GM21576 (cell line): ENCODE data around the gene TBCC.

ENCODE experiments used
- ATAC-seq: cut with Tn5 transposase; IDR thresholded peaks from one replicate; pipeline ENCODE4 v1.9.1; 2021; ENCODE audit warnings: mild to moderate bottlenecking, moderate library complexity; ENCODE audit not compliant: unreplicated experiment

The TBCC gene, protein sequence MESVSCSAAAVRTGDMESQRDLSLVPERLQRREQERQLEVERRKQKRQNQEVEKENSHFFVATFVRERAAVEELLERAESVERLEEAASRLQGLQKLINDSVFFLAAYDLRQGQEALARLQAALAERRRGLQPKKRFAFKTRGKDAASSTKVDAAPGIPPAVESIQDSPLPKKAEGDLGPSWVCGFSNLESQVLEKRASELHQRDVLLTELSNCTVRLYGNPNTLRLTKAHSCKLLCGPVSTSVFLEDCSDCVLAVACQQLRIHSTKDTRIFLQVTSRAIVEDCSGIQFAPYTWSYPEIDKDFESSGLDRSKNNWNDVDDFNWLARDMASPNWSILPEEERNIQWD

DNA sequence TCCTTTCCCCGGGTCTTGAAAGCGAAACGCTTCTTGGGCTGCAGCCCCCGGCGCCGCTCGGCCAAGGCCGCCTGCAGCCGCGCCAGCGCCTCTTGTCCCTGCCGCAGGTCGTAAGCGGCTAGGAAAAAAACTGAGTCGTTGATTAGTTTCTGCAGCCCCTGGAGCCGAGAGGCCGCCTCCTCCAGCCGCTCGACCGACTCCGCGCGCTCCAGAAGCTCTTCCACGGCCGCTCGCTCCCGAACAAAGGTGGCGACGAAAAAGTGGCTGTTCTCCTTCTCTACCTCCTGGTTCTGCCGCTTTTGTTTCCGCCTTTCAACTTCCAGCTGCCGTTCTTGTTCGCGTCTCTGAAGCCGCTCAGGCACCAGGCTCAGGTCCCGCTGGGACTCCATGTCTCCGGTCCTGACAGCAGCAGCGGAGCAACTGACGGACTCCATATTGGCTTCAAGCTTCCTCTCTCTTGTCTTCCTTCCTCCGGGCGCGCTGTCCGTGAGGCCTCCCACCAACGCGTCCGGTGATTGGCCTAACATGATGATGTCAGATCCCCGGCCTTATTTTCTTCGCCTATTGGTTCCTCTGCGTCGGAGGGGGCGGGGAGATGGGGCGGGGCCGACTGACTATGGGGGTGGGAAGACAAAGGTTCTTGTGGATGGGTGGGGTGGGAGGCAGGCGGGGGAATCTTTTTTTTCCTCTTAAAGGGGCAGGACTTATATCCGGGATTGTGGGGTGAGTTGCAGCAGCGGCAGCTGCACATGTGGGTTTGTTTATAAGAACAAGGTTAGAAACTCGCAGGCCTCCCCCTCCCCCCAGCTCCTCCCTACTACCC is at the start of gene TBCC:
Gene TBCC, minus strand, starts transcription at position 464 of the 823 bp plus-strand sequence. Its CDS starts 30 bp downstream, at position 434.
- peak; percentile 77 for ATAC-seq

DNA sequence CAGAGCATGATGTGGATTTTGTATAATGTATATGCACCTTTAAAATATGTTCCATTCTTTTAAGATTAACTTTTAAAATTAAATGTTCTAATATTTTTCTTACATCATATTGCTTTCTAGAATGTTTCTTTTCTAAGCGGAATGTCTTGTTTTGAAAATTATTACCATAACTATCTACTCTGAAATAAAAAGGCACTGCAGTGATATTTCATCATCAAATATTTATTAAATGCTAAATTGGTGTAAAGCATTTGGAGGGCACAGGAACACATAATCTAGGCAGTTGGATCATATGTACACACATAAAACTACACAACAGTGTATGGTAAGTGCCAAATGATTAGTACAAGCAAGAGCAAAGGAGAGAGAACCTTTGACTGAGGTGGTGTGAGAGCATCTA is 49.7 kb upstream of the TBCC start:
- no peak for ATAC-seq

DNA sequence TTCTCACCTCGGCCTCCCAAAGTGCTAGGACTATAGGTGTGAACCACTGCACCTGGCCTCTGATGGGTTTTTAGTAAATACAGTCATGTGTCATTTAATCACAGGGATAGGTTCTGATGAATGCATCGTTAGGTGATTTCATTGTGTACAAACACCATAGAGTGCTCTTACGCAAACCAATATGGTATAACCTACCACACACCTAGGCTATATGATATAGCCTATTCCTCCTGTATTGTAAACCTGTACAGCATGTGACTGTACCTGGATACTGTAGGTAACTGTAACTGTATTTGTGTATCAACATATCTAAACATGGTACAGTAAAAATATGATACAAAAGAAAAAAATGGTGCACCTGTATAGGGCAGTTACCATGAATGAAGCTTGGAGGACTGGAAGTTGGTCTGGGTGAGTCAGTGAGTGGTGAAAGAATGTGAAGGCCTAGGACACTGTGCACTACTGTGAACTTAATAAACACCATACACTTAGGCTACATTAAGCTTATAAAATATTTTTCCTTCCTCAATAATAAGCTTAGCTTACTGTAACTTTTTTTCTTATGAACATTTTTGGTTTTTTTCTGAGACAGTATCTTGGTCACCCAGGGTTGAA is 45.9 kb upstream of the TBCC start:
- ATAC-seq = no peak

DNA sequence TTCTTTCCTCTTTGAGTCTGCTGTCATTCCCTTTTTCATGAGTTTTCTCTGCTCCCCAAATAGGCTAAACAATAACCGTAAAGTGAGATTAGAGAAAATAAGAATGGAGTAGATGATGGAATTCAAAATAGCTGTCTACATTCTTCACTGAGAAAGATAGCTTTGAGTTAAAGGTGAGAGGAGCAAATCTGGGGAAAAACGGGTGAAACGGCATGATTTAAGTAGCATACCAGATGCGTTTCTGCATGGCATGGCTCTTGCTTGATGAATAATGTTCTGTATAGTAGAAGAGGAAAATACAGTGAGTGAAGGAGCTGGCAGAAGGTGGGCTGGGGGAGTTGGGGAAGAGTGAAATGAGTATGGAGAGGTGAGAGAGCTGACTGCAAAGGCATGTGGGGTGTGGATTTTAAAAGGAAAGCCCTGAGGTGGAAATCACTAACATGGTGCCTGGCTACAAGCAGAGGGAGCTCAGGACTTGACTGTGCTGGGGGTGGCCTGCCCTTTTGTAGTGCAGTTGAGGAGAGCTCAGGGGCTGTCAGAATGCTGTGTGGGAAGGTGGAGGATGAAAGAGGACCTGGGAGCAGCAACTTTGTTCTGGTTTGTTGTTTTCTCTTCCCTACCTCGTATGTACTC is 44.8 kb upstream of the TBCC start:
- ATAC-seq = no peak

DNA sequence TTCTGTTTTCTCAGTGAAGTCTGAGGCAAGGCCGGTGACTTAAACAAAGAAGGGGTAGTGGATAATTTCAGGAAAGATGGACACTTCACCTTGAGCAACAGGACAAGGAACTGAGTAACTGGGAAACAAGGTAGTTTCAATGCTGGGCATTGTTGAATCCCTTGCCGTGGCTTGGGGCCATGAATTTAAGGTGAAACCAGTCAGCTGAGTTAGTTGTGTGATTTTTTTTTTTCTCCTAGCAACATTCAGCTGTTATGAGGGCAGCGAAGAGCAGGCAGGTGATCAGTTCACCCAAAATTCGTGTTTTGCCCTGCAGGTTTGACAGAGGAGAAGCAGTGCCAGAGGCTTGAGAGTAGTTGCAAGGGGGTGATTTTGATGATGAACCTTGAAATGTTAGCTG is 42.8 kb upstream of the TBCC start:
- ATAC-seq = no peak

DNA sequence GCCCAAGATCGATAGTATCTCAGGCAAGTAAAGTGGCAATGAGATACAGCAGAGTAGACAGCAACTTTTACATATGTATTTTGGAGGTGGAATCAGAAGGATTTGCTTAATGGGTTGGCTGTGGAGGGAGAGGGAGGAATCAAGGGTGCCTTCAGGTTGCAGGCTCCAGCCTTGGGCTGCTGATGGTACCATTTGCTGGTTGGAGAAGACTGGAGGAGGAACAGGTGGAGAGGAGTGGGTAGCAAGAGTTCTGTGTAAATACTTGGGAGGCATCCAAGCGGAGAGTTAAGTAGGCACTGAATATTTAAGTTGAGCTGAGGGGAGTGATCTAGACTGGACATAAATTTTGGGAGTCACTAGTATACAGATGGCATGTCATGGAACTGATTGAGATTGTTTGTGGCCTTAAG is 41.2 kb upstream of the TBCC start:
- no peak for ATAC-seq

DNA sequence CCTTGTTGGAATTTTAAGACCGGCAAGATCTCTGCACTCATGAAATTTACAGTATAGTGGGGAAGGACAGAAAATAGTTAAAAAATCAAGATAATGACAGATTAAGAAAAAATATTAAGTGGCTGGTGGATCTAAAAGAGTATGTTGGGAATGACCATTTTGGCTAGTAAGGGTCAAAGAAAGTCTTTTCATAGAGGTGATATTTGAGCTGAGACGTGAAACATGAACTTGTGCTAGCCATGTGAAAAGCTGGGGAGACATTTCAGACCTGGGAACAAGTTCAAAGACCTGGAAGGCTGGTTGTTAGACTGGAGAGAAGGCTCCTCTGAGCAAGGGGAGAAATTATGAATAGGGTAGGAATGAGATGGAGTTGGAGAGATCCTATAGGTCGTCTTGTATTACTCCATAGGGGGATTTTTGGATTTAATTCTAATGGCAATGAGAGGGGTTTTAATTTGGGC is 40.7 kb upstream of the TBCC start:
- no peak for ATAC-seq

DNA sequence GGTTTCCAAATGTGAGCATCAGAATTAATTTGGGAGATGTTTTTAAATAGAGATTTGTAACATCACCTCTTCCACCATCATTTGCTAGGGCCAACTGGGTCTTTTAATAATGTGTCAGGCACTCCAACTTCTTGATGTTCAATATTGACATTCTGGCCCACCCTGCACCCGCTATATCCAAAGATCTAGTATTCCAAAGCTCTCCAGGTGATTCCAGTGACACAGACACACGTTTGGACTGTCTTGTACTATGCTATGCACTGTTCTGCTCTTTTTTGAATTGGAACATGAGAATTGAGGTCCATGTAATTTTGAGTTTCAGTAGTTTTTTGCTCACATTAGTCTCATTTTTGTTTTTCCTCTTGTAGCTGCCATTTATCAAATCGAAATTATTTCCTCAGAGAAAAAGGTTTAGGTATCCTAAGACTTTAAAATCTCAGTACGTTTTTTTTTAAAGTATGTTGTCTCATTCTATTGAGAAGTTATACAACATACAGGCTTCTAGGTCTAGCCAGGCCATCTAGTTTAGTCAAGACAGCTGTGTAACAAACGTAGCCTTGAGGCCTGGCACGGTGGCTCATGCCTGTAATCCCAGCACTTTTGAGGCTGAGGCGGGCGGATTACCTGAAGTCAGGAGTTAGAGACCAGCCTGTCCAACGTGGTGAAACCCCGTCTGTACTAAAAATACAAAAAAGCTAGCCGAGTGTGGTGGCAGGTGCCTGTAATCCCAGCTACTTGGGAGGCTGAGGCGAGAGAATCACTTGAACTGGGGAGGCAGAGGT is 39.0 kb upstream of the TBCC start:
- no peak for ATAC-seq

DNA sequence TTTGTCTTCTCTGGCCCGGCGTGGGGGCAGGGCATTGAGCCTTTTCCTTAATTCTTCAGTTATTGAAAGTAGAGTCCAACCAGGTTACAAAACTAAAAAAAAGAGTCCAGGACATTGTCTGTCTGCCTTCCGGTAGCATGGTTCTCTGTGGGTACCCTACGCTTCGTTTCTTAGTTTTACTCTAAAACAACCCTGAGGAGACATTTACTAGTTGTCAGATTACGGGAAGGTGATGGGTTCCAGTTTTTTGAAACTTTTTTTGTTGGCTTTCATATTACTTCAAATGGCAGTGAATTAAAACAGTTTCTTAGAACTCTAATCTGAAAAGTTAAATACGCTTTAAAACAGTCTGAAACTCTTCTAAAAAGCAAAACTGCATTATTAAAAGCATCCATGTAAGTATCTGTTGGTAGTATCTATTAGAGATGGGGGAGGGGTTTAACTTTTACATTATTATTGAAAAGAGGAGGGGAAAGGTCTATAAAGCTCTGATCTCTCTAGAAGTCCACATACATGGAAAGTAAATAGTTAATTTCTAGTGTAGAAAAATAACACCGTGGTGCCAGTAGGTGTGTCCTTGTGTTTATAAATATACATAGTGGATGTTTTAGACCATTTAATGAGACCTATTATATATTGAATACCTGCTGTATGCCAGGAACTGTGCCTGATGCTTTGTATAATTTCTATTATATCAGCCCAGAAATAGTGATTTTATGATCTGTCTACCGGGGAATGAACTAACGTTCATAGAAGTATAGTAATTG is 38.2 kb upstream of the TBCC start:
- no peak for ATAC-seq

DNA sequence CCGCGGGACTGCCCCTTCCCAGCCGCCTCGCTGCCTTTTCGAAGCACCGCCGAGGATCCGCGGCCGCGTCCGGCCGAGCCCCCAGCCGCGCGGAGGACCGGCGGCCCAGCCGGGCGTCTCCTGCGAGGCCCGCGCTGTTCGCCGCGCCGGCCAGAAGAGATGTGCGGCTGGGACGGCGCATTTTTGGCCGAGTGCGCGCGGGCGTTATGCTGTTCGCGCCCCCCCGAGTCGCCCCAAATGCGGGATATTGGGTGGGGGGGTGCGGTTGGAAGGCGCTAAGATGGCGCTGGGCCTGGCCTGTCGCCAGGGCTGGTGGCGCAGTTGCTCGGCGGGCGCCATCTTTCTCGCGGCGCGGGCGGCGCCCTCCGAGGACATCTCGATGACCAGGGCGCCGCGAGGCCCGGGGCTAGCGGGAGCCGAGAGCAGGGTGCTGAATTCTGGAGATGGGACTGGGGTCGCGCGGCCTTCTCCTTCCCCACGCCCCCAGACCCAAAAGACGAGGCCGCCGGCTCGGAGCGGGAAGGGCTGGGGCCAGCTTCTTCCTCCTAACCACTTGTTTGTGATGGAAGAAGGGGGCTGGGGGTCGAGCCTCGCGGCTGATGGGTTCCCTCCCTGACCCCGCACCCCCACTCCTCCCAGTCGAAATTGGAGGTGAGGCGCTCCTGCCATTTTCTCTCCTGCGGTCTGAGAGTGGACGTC is 37.4 kb upstream of the TBCC start:
- ATAC-seq = peak; percentile 42

DNA sequence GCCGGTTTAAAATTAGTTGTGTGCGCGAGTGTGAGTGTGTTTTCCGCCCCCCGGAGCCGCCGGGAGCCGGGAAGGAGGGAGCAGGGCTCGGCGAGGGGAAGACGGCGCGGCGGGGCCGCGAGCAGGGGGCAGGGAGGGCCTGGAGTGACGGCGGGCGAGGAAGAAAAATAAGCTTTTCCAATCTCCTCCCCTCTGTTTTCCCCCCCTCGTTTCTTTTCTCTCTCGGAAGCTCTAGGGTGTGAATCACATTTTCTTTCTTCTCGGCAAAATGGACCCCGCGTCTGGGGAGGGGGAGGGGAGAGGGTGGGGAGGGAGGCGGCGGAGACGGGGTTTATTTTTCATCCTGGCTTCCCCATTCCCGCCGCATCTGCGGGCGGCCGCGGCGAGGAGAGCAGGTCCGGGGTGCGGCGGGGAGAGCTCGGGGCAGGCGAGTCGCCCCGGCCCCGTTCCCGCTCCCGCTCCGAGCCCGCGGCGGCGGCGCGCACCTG is 36.8 kb upstream of the TBCC start:
- peak; percentile 10 for ATAC-seq

DNA sequence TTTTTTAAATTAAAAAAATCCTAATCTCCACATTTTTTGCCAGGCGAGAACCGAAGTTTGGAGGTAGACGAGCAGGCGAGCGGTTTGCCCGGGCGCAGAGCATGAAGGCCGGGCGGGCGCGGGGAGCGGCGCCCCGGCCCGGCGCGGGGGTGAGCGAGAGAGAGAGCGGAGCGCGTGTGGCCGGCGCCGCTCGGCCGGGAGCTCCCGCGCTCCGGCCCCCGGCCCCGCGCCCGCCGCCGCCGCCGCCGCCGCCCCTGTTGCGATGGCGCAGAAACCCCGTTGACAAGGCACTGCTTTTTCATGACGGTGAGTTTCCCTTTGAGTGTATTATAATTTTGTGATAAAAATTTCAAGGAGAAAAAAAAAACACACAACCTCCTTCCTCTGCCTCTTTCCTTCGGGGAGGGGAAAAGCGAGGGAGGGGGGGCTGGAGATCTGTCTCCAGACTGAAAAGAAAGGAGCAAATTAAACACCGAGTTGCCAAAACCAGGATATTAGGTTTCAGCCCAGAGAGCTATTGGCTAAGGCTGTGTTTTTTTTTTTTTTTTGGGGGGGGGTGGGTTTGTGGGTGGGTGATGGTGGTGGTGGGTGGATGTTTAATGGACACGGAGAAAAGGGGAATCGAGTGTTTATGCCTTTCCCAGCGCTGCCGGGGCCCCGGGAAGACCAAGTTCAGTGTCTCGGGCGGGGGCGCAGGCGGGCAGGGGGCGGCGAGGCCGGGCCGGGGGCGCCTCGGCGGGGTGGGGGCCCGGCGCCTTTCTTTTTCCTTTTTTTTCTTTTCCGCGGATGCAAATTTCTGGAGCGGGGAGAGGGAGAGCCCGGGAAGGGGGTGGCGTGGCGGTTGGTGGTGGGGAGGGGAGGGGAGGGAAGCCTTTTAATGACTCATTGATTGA is 36.1 kb upstream of the TBCC start, which contains the start of gene BICRAL:
Gene BICRAL, plus strand, starts transcription at position 257 of the 893 bp plus-strand sequence. CDS start 39,971 bp downstream, outside the sequence.
- no peak for ATAC-seq

DNA sequence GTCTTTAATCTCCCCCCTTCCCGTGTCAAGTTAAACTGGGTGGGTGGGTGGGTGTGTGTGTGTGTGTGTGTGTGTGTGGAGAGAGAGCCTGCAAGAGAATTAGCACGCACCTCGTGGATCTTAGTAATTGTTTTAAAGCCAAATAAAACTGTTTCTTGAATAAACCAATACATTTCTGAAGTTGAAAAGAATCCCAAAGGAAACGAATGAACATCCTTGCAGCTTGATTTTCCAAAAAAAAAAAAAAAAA is 35.6 kb upstream of the TBCC start:
- no peak for ATAC-seq

DNA sequence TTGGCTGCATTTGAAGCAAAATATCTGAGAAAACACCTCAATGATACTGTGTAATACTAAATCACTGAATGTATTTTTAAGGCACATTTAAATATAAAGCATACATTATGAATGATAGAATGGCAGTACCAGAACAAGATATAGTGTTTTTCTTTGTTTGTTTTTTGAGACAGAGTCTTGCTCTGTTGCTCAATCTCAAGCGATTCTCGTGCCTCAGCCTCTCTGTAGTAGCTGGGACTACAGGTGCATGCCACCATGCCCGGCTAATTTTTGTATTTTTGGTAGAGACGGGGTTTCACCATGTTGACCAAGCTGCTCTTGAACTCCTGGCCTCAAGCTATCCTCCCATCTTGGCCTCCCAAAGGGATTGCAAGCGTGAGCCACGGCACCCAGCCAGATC is 33.6 kb upstream of the TBCC start:
- no peak for ATAC-seq

DNA sequence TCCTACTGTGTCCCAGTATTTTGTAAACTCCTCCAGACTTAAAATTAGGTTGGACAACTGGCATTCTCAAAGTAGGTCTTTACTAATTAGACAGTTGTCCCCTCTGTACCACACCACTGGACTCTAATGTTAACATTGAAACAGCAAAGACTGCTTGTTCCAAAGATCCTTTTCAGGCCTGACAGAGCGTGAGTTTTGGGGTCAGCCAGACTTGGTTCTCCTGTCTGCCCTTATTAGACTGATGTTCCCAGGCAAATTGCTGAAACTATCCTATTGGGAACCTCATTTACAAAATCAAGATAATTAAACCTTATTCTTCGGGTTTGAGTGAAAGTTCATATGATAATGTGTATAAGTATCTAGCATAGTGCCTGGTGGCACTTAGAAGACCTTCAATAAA is 32.2 kb upstream of the TBCC start:
- ATAC-seq = no peak

DNA sequence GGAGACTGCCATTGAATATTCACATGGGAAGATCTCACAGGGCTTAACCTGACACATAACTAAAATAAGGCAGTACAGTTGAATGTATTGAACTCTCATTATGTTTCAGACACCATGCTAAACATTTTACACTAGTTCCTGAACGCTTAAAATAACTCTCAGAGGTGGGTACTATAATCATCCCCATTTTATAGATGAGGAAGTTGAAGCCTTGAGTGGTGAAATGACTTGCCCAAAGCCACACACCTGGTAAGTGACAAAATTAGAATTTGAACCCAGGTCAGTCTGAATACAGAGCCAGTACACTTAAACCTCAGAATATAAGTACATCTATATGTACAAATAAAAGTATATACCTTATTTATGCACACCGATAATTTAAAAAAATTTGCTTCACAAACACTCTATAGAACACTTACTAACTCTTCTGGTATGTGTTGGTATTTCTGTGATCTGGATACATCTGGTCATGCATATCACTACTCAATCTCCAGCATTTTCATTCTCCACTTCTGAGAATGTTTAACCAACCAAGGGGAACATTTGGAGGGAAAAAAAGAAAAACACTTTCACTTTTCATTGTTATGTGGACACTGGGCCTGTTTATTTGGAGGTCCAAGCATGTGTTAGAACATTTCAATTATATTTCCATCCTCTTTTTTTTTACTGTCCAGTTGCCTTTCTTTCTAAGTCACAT is 31.4 kb upstream of the TBCC start:
- ATAC-seq = peak; percentile 34

DNA sequence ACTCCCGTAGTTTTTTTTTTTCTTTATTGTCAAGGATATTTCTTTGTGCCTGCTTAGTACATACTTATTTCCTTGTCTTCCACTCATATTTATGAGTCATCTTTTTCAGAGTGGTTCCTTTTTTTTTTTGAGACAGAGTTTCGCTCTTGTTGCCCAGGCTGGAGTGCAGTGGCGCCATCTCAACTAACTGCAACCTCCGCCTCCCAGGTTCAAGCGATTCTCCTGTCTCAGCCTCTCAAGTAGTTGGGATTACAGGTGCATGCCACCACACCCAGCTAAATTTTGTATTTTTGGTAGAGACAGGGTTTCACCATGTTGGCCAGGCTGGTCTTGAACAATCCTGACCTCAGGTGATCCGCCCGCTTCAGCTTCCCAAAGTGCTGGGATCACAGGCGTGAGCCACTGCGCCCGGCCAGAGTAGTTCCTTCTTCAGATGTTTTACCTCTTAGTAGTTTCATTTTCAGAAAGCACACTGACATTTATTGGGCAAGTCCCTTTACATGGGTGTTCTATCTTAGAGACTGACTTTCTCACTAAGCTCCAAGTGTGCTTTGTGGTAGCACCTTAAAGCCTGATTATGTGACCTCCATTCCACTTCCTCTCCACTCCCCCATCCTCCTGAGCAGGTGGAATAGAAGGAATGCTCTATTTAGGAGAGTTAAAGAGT is 29.1 kb upstream of the TBCC start:
- peak; percentile 49 for ATAC-seq
